ENCODE data around the gene EPHA3. TPM values are rescaled to one million over a fixed set of nuclear protein-coding genes. Genes with fewer than 3 reads are reported as not detected.

EPHA3 gene
- total RNA-seq, 2 donors from 2014 or later: 3.5 to 10.2 TPM

GRCh38 chr3:89268059-89268458 lies 160.6 kb downstream of the EPHA3 start:
- ATAC-seq (ENCODE audit: insufficient number of reproducible peaks, low FRiP score, low read depth) (no peak), DNase-seq (ENCODE audit: low spot score) (no peak)
- no peaks in the 10 kb centered on the region for H3K27me3 ChIP-seq (replicated peaks; ENCODE audit: insufficient read depth)
- H3K27ac ChIP-seq: no peak overlapping the region
- no peak overlapping the region for H3K4me3 ChIP-seq
- H3K36me3 ChIP-seq: no peaks in the 10 kb centered on the region
- TF ChIP-seq, protein P1, sequence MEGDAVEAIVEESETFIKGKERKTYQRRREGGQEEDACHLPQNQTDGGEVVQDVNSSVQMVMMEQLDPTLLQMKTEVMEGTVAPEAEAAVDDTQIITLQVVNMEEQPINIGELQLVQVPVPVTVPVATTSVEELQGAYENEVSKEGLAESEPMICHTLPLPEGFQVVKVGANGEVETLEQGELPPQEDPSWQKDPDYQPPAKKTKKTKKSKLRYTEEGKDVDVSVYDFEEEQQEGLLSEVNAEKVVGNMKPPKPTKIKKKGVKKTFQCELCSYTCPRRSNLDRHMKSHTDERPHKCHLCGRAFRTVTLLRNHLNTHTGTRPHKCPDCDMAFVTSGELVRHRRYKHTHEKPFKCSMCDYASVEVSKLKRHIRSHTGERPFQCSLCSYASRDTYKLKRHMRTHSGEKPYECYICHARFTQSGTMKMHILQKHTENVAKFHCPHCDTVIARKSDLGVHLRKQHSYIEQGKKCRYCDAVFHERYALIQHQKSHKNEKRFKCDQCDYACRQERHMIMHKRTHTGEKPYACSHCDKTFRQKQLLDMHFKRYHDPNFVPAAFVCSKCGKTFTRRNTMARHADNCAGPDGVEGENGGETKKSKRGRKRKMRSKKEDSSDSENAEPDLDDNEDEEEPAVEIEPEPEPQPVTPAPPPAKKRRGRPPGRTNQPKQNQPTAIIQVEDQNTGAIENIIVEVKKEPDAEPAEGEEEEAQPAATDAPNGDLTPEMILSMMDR (IDR thresholded peaks at IDR 0.05): no peak
- H3K4me1 ChIP-seq (ENCODE audit: control insufficient read depth in 1 of 2, low read depth in 2 of 2): no peaks in the 10 kb centered on the region
- no peaks in the 10 kb centered on the region for H3K9me3 ChIP-seq

GRCh38 chr3:89270201-89270600 lies 162.8 kb downstream of the EPHA3 start:
- ATAC-seq (ENCODE audit: insufficient number of reproducible peaks, low FRiP score, low read depth): no peak
- Histone ChIP-seq H3K4me3 (no peak overlapping the region), H3K36me3 (no peaks in the 10 kb centered on the region), H3K27me3 (replicated peaks; ENCODE audit: insufficient read depth) (no peaks in the 10 kb centered on the region), H3K27ac (no peak overlapping the region), H3K4me1 (ENCODE audit: control insufficient read depth in 1 of 2, low read depth in 2 of 2) (no peaks in the 10 kb centered on the region), H3K9me3 (no peaks in the 10 kb centered on the region)
- no peak for DNase-seq (ENCODE audit: low spot score)
- TF ChIP-seq, protein P1 (IDR thresholded peaks at IDR 0.05): no peak

DNA sequence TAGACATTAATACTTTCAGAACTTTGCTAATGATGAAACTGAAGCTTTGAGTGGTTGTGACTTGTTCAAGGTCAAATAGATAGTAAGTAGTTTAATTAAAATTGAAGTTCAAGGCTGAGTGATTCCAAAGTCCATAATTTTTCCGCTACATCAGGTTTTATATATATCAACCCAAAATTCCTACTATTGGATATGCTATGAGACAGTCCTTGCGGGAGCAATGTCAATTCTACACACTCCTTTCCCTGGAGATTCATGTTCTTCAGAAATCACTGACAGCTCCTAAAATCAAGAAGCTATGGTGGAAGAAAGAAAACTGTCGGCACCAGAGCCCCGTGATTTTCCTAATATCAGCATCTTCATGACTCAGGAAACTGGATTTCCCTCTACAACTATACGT lies 167.6 kb downstream of the EPHA3 start:
- DNase-seq (ENCODE audit: low spot score) (no peak), ATAC-seq (ENCODE audit: insufficient number of reproducible peaks, low FRiP score, low read depth) (no peak)
- Histone ChIP-seq H3K4me3 (no peak overlapping the region), H3K9me3 (no peaks in the 10 kb centered on the region), H3K36me3 (no peaks in the 10 kb centered on the region), H3K27ac (no peak overlapping the region), H3K27me3 (replicated peaks; ENCODE audit: insufficient read depth) (no peaks in the 10 kb centered on the region), H3K4me1 (ENCODE audit: control insufficient read depth in 1 of 2, low read depth in 2 of 2) (no peaks in the 10 kb centered on the region)
- TF ChIP-seq, protein P1 (IDR thresholded peaks at IDR 0.05): no peak

DNA sequence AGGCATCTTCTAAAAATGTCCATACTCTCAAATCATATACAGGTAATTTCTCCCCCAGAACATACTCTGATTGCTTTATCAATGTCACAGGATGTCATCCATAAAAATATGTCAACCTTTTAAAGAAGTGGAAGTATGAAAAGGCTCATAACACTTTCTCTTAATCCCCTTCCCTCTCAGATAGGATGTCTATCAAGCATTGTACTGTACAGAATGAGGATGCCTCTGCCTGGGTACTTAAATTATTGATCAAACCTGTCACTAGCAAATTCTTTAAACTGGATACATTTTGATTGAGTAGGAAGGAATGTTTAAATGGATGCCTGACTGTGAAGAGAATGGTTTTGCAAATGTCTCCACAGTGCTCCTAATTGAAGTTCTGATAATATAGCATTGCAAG lies 168.7 kb downstream of the EPHA3 start:
- H3K27ac ChIP-seq: no peak overlapping the region
- TF ChIP-seq, protein P1 (IDR thresholded peaks at IDR 0.05): no peak

DNA sequence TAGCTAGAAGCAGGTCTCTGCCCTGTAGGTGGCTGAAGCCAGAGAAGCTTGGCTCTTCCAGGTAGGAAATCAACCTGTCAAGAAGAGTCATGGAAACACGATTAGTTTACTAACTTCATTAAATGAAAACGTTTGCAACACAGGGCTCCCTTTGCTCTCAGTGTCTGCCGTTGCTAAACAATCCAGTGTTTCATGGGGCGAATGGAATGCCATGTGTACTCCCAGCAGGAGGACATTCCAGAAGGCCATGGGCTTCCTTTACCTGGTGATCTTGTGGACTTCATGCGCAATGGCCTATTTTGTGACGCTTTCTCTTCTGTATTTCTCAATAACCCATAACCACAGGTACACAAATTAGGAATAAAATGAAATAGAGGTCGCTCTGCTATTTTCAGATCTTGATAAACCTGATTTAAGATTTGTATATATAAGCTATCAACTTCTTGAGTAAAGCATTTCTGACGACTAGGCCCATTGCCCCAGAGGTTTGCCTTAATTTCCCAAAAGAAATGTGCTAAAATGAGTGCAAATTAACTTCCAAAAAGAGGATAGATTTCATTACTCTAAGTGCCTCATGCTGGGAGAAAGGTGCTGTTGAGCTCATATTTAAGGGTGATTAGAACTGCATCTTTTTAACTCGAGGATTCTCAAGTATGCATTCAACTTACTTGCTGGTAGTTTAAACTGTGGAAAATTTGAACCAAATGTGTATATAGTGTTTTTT lies 171.0 kb downstream of the EPHA3 start:
- Histone ChIP-seq H3K27ac (no peak overlapping the region), H3K27me3 (replicated peaks; ENCODE audit: insufficient read depth) (no peaks in the 10 kb centered on the region), H3K9me3 (no peaks in the 10 kb centered on the region), H3K36me3 (no peaks in the 10 kb centered on the region), H3K4me1 (ENCODE audit: control insufficient read depth in 1 of 2, low read depth in 2 of 2) (no peaks in the 10 kb centered on the region), H3K4me3 (no peak overlapping the region)
- TF ChIP-seq, protein P1 (IDR thresholded peaks at IDR 0.05): no peak
- DNase-seq (ENCODE audit: low spot score): no peak
- ATAC-seq (ENCODE audit: insufficient number of reproducible peaks, low FRiP score, low read depth): no peak

More for the DNA sequence above, 168.7 kb downstream of the EPHA3 start:
- Histone ChIP-seq H3K9me3 (no peaks in the 10 kb centered on the region), H3K4me1 (ENCODE audit: control insufficient read depth in 1 of 2, low read depth in 2 of 2) (no peaks in the 10 kb centered on the region), H3K4me3 (no peak overlapping the region), H3K27me3 (replicated peaks; ENCODE audit: insufficient read depth) (no peaks in the 10 kb centered on the region), H3K36me3 (no peaks in the 10 kb centered on the region)
- ATAC-seq (ENCODE audit: insufficient number of reproducible peaks, low FRiP score, low read depth) (no peak), DNase-seq (ENCODE audit: low spot score) (no peak)

Data from thoracic aorta (tissue), 2 donors.